Liver (tissue), 9 donors: ENCODE data around the gene WNT11. TPM values are rescaled to one million over a fixed set of nuclear protein-coding genes. Genes with fewer than 3 reads are reported as not detected.

Source experiments
- DNase-seq: peaks from one replicate; pipeline ENCODE4 v3.0.0-alpha.2; 2017; ENCODE audit warnings: low spot score
- H3K27ac ChIP-seq, 2 donors: one replicate each; pipeline ENCODE4 v1.7.0; 2013; ENCODE audit warnings: inconsistent platforms in 2 of 2, low read length in 2 of 2, control low read depth in 1 of 2, low read depth in 1 of 2, mild to moderate bottlenecking in 1 of 2
- H3K27me3 ChIP-seq, 4 donors: one replicate each; pipeline versions ENCODE4 v1.6.1 to v1.7.0; 2013; ENCODE audit warnings: low read length in 3 of 4, inconsistent platforms in 1 of 4, mild to moderate bottlenecking in 1 of 4, moderate library complexity in 1 of 4; ENCODE audit not compliant: control insufficient read depth in 4 of 4, insufficient read depth in 4 of 4
- H3K36me3 ChIP-seq, 4 donors: one replicate each; pipeline versions ENCODE4 v1.6.1 to v1.7.0; 2013; ENCODE audit warnings: low read length in 3 of 4, mild to moderate bottlenecking in 3 of 4, low read depth in 1 of 4, moderate library complexity in 1 of 4; ENCODE audit not compliant: control insufficient read depth in 4 of 4, insufficient read depth in 3 of 4
- H3K4me1 ChIP-seq, 4 donors: one replicate each; pipeline versions ENCODE4 v1.6.1 to v1.7.0; 2013; ENCODE audit warnings: low read length in 3 of 4, mild to moderate bottlenecking in 3 of 4, moderate library complexity in 1 of 4; ENCODE audit not compliant: control insufficient read depth in 4 of 4, insufficient read depth in 4 of 4
- H3K4me3 ChIP-seq, 3 donors: one replicate each; pipeline versions ENCODE4 v1.6.1 to v1.7.0; 2013; ENCODE audit warnings: low read length in 3 of 3, control low read depth in 1 of 3, low read depth in 1 of 3, mild to moderate bottlenecking in 1 of 3
- H3K9ac ChIP-seq, 2 donors: one replicate each; pipeline ENCODE4 v1.7.0; 2013; ENCODE audit warnings: low read length in 2 of 2, mild to moderate bottlenecking in 2 of 2, moderate library complexity in 2 of 2, control low read depth in 1 of 2, low read depth in 1 of 2
- H3K9me3 ChIP-seq, 4 donors: one replicate each; pipeline versions ENCODE4 v1.6.1 to v1.7.0; 2013; ENCODE audit warnings: low read length in 3 of 4; ENCODE audit not compliant: control insufficient read depth in 4 of 4
- ATF3 ChIP-seq: IDR thresholded peaks from 2 replicates; pipeline ENCODE4 v1.6.1; 2016; ENCODE audit warnings: antibody characterized with exemption
- CTCF ChIP-seq: fragments of 150-350 bp; IDR thresholded peaks from 2 replicates; pipeline ENCODE4 v1.5.1; 2017; ENCODE audit warnings: improper control_type of control experiment, low read depth, low read length; ENCODE audit not compliant: missing input control
- EGR1 ChIP-seq, 2 donors: IDR thresholded peaks; 2 replicates each; pipeline ENCODE4 v1.6.1; 2016 to 2018; ENCODE audit warnings: antibody characterized with exemption in 2 of 2, low read depth in 2 of 2
- FOXA1 ChIP-seq: IDR thresholded peaks from 2 replicates; pipeline ENCODE4 v1.6.1; 2016; ENCODE audit warnings: antibody characterized with exemption
- JUND ChIP-seq, 2 donors: IDR thresholded peaks; 2 replicates each; pipeline ENCODE4 v1.6.1; 2016; ENCODE audit warnings: antibody characterized with exemption in 2 of 2
- MAX ChIP-seq: IDR thresholded peaks from 2 replicates; pipeline ENCODE4 v1.6.1; 2016; ENCODE audit warnings: antibody characterized with exemption
- NR2F2 ChIP-seq: IDR thresholded peaks from 2 replicates; pipeline ENCODE4 v1.6.1; 2016; ENCODE audit warnings: antibody characterized with exemption
- RAD21 ChIP-seq, 2 donors: IDR thresholded peaks; 2 replicates each; pipeline ENCODE4 v1.6.1; 2016; ENCODE audit warnings: antibody characterized with exemption in 2 of 2, mild to moderate bottlenecking in 2 of 2
- RXRA ChIP-seq, 2 donors: IDR thresholded peaks; 2 replicates each; pipeline ENCODE4 v1.6.1; 2017 to 2018; ENCODE audit warnings: antibody characterized with exemption in 2 of 2, mild to moderate bottlenecking in 1 of 2
- SP1 ChIP-seq: IDR thresholded peaks from 2 replicates; pipeline ENCODE4 v1.6.1; 2018; ENCODE audit warnings: antibody characterized with exemption, mild to moderate bottlenecking
- YY1 ChIP-seq: IDR thresholded peaks from 2 replicates; pipeline ENCODE4 v1.6.1; 2016; ENCODE audit warnings: antibody characterized with exemption, mild to moderate bottlenecking
- WGBS: extraction: QIAGEN DNeasy Blood & Tissue Kit; methylation state at CpG from one replicate; pipeline ENCODE4 v1.1.7; 2013; 5-methylcytosine and 5-hydroxymethylcytosine counted together
- polyA plus RNA-seq, 2 donors: library from polyadenylated mRNA; stranded (reverse) in 1 of 2; unstranded in 1 of 2; fragments of 200-250 nt in 1 of 2; fragments of >200 nt in 1 of 2; fragmentation: Nextera tagmentation in 1 of 2; extraction: Ambion mirVana in 1 of 2; gene quantifications; one replicate each; pipeline versions ENCODE4 v1.2.1 to v1.2.3, GENCODE V29; 2013 to 2015
- total RNA-seq, 2 donors: library from RNA; depleted of rRNA; stranded (reverse); fragments of >200 nt; gene quantifications; one replicate each; pipeline ENCODE4 v1.2.3, GENCODE V29; 2014
- TF ChIP-seq, protein P1 (sequence below): IDR thresholded peaks from 2 replicates; pipeline ENCODE4 v1.6.1; 2016; ENCODE audit warnings: antibody characterized with exemption, mild to moderate bottlenecking
- TF ChIP-seq, protein P2 (sequence below): IDR thresholded peaks from 2 replicates; pipeline ENCODE4 v1.6.1; 2016; ENCODE audit warnings: antibody characterized with exemption
- donor health status: healthy.
- donor health status: healthy.
- donor health status: healthy.
- donor health status: healthy.
- donor health status: healthy.

Gene WNT11
- total and polyA plus RNA-seq, 4 donors: 1.1 to 4.8 (median 2.5) TPM

DNA sequence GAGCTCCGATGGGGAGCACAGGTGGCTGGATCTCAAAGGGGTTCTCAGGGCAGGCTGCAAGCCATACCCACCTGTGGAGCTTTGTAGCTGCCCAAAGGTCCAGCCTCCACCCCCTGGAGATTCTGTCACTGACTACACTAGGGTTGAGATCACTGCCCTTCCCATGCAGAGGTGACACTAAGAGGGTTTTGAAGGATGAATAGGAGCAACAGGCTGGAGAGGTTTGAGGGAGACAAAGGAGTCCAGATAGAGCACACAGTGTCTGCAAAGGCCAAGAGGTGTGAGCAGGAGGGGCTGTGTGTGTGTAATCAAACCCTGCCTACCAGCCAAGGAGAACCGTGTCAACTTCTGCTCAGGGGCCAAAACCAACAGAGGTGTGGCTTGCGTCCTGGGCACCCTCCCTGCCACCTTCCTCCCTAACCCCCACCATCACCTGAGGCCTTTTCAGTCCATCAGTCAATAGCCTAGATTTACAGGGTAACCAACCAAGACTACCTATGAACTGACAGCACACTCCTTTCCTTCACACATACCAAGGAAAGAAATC, 43.0 kb upstream of the WNT11 start:
- no peak for DNase-seq
- Histone ChIP-seq H3K4me3 (no peak overlapping the region), H3K27ac (no peak overlapping the region), H3K9ac (no peak overlapping the region), H3K27me3 (no peaks in the 10 kb centered on the region), H3K4me1 (no peaks in the 10 kb centered on the region), H3K9me3 (peaks cover 0 to 5% (median 0%) of the 10 kb centered on the region in 4 donors), H3K36me3 (no peaks in the 10 kb centered on the region)
- TF ChIP-seq CTCF: no peak
- TF ChIP-seq NR2F2: no peak
- no peak for TF ChIP-seq YY1
- TF ChIP-seq EGR1 (IDR thresholded peaks at IDR 0.05; ENCODE audit: low read depth in 2 of 2): no peak
- TF ChIP-seq SP1: no peak
- no peak for TF ChIP-seq RAD21 (IDR thresholded peaks at IDR 0.05)
- no peak for TF ChIP-seq RXRA (IDR thresholded peaks at IDR 0.05)
- TF ChIP-seq, protein P1, sequence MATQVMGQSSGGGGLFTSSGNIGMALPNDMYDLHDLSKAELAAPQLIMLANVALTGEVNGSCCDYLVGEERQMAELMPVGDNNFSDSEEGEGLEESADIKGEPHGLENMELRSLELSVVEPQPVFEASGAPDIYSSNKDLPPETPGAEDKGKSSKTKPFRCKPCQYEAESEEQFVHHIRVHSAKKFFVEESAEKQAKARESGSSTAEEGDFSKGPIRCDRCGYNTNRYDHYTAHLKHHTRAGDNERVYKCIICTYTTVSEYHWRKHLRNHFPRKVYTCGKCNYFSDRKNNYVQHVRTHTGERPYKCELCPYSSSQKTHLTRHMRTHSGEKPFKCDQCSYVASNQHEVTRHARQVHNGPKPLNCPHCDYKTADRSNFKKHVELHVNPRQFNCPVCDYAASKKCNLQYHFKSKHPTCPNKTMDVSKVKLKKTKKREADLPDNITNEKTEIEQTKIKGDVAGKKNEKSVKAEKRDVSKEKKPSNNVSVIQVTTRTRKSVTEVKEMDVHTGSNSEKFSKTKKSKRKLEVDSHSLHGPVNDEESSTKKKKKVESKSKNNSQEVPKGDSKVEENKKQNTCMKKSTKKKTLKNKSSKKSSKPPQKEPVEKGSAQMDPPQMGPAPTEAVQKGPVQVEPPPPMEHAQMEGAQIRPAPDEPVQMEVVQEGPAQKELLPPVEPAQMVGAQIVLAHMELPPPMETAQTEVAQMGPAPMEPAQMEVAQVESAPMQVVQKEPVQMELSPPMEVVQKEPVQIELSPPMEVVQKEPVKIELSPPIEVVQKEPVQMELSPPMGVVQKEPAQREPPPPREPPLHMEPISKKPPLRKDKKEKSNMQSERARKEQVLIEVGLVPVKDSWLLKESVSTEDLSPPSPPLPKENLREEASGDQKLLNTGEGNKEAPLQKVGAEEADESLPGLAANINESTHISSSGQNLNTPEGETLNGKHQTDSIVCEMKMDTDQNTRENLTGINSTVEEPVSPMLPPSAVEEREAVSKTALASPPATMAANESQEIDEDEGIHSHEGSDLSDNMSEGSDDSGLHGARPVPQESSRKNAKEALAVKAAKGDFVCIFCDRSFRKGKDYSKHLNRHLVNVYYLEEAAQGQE: no peak
- no peak for TF ChIP-seq JUND (IDR thresholded peaks at IDR 0.05)
- TF ChIP-seq MAX: no peak
- TF ChIP-seq, protein P2, sequence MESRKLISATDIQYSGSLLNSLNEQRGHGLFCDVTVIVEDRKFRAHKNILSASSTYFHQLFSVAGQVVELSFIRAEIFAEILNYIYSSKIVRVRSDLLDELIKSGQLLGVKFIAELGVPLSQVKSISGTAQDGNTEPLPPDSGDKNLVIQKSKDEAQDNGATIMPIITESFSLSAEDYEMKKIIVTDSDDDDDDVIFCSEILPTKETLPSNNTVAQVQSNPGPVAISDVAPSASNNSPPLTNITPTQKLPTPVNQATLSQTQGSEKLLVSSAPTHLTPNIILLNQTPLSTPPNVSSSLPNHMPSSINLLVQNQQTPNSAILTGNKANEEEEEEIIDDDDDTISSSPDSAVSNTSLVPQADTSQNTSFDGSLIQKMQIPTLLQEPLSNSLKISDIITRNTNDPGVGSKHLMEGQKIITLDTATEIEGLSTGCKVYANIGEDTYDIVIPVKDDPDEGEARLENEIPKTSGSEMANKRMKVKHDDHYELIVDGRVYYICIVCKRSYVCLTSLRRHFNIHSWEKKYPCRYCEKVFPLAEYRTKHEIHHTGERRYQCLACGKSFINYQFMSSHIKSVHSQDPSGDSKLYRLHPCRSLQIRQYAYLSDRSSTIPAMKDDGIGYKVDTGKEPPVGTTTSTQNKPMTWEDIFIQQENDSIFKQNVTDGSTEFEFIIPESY: no peak
- TF ChIP-seq FOXA1: no peak
- no peak for TF ChIP-seq ATF3
- WGBS: 47% methylated on average over 3 of the region's 3 CpGs

- Histone ChIP-seq H3K4me1 (no peaks in the 10 kb centered on the region), H3K36me3 (no peaks in the 10 kb centered on the region), H3K27ac (no peak overlapping the region), H3K4me3 (no peak overlapping the region), H3K9ac (no peak overlapping the region), H3K27me3 (no peaks in the 10 kb centered on the region), H3K9me3 (peaks cover 0 to 5% (median 0%) of the 10 kb centered on the region in 4 donors)
- WGBS: 76% methylated on average over 1 of the region's 1 CpG
- no peak for DNase-seq
- peak in 1 of 2 donors; percentile 44 for TF ChIP-seq RAD21 (IDR thresholded peaks at IDR 0.05)
- no peak for TF ChIP-seq JUND (IDR thresholded peaks at IDR 0.05)
Observed at GRCh38 chr11:76248210-76248609, 41.9 kb upstream of the WNT11 start.
